ENCODE measurements around the gene ADAM33.

DNA sequence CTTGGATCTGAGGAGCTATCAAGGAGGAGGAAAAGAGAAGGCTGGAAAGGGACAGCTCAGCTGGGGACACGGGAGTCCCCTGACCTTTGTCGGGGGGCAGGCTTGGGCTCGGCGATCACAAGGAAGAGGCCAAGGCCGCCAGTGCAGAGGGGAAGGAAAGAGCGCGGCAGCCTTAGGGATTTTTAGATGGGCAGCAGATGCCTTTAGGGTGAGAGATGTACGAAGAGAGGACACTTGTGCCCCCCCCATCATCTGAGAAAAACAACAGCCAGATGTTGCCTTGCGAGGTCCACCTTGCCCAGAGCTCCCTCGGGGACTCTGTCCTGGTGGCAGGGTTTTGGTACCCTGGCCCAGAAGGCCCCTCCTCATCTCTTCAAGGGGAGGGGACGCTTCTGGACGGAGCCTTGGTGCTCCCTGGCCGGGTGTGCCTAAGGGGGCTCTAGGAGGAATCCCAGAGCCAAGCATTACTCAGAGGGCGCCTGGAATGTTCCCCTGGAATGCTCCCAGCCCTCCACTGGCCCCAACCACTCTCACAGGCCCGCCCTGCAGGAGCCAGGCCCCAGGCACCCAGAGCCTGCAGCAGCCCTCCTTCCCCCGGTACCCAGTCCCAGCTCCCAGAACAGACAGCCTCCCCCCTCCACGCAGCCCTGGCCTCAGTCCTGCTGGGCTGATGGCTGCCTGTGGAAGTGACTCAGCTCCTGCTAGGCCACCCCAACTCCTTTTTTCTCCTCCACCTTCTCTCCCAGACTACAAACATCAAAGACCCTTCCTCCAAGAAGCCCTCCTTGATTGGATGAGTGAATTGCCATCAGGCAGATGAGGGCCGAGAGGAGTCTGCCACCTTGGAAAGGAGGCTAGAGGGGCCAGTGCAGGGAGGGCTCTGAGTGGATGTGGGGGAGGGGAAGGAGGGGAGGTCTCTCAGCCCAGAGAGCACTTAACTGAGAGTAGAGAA is 1.8 kb downstream of the ADAM33 start:
- TF ChIP-seq EZH2 (IDR thresholded peaks at IDR 0.05) (no peak), RAD21 (IDR thresholded peaks at IDR 0.05; ENCODE audit: low read depth) (no peak), CEBPB (IDR thresholded peaks at IDR 0.05; ENCODE audit: low read depth) (no peak), POLR2AphosphoS5 (IDR thresholded peaks at IDR 0.05; ENCODE audit: low read depth, low read length) (no peak), CBX3 (IDR thresholded peaks at IDR 0.05; ENCODE audit: low read depth) (no peak), ELF1 (IDR thresholded peaks at IDR 0.05; ENCODE audit: borderline replicate concordance, low read depth) (no peak), ZFX (IDR thresholded peaks at IDR 0.05) (no peak)
- TF ChIP-seq, protein P1, sequence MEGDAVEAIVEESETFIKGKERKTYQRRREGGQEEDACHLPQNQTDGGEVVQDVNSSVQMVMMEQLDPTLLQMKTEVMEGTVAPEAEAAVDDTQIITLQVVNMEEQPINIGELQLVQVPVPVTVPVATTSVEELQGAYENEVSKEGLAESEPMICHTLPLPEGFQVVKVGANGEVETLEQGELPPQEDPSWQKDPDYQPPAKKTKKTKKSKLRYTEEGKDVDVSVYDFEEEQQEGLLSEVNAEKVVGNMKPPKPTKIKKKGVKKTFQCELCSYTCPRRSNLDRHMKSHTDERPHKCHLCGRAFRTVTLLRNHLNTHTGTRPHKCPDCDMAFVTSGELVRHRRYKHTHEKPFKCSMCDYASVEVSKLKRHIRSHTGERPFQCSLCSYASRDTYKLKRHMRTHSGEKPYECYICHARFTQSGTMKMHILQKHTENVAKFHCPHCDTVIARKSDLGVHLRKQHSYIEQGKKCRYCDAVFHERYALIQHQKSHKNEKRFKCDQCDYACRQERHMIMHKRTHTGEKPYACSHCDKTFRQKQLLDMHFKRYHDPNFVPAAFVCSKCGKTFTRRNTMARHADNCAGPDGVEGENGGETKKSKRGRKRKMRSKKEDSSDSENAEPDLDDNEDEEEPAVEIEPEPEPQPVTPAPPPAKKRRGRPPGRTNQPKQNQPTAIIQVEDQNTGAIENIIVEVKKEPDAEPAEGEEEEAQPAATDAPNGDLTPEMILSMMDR (IDR thresholded peaks at IDR 0.05 in 2 of 3, conservative IDR thresholded peaks at IDR 0.05 in 1 of 3; ENCODE audit: borderline replicate concordance in 1 of 3, insufficient read depth in 1 of 3, low read depth in 2 of 3, low read length in 2 of 3): no peak

Data from HCT116 (cell line).